SH-SY5Y (cell line): ENCODE results near the gene APOH.

Experiments used
- GATA2 ChIP-seq: IDR thresholded peaks from 2 replicates; pipeline ENCODE4 v1.6.1; 2011; ENCODE audit warnings: mild to moderate bottlenecking, low read depth, low read length
- GATA3 ChIP-seq: IDR thresholded peaks from 2 replicates; pipeline ENCODE4 v1.6.1; 2011; ENCODE audit warnings: low read depth, mild to moderate bottlenecking, low read length, moderate library complexity

Gene APOH

DNA sequence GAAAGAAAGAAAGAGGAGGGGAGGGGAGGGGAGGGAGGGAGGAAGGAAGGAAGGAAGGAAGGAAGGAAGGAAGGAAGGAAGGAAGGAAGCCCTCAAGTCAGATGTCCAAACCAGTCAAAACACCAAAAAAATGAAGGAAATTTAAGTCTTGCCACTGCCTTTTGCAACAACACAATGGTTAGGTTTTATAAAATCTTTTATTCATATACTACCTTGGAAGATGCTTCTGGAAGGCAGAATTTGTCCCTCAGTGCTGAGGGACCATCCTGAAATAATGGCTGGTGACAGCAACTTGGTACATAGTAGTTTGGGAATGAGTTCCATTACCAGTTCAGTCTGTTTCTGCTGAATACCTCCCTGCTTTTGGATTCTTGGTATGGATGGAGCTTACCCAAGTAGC, 7.9 kb downstream of the APOH start:
- no peak for TF ChIP-seq GATA2

DNA sequence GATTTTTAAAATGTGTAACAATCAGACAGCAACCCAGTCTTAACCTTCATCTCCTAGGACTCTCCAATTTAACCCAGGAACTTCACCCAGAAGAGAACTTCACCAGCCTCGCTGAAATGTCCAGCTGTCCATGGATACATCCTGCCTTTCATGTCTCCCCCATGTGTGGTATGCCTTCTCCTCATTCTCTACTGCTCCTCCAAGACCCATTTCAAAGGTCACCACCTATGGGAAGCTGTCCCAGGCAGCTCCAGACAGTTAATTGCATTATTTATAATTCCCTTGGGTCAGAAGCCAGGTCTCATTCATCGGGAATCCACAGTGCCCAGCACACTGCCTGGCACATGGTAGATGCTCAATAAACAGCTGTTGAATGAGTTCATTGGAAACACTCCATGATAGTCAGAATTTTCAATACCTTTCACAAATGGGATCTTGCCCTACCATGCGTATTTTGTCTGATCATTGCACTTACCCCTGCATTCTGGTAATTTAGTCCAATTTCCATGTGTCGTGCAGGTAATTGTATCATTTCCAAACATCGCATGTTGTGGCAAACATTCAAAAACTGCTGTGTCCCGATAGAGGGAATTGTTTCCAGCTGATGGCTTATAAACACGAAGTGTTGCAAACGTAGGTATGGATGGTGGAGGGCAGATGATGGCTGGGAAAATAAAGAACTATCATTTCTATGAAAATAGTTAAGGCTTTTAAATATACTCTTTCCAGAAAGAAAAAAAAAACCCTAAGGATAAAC, 9.0 kb downstream of the APOH start:
- TF ChIP-seq GATA3 = no peak
- TF ChIP-seq GATA2 = no peak

DNA sequence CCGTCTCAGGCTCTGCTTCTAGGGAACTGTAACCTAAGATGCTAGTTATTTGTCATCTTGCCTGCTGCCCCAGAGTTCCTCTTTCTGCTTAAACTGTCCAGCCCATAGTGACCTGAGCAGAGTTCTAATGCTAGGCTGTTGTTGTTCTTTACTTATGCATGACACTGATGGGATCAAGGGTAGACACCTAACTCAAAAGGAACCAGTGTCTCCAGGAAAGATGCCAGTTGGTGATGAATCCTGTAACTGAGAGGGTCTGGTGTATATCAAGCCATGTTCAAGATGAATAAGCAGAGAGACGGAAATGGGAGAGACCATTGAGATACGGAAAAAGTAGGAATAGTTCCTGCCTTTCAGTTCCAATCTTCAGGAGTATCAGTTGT, 13.7 kb downstream of the APOH start:
- no peak for TF ChIP-seq GATA2
- TF ChIP-seq GATA3 = no peak

DNA sequence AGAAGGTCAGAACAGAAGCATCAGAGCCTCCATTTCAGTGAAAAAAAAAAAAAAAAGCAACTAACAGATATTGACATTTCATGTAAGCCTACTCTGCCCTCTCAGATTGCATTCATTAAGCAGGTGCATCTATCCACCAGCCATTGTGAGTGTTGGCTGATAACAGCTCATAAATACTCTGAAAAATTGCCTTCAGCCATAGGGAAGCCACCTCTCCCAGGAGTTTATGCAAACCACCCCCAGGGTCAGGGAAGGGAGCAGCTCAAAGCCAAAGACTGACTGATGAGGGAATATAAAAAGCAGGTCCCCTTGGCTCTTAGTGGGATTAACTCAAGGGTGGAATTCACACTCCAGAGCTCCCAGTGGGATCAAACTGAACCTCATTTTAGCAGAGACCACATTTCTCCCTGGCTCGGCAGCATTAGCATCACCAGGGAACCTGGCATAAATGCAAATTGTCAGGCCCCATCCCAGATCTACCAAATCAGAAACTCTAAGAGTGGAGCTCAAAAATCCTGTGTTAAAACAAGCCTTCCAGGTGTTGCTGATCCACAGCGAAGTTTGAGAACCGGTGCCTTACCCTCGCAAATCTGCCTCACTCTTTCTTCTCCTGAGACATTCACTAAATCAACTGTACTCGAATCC, 14.2 kb downstream of the APOH start:
- TF ChIP-seq GATA3 (no peak), GATA2 (no peak)

GRCh38 chr17:66211047-66211810, 18.0 kb downstream of the APOH start:
- TF ChIP-seq GATA3 (no peak), GATA2 (no peak)

GRCh38 chr17:66210208-66210574, 19.0 kb downstream of the APOH start:
- TF ChIP-seq GATA2 = no peak
- TF ChIP-seq GATA3 = no peak

DNA sequence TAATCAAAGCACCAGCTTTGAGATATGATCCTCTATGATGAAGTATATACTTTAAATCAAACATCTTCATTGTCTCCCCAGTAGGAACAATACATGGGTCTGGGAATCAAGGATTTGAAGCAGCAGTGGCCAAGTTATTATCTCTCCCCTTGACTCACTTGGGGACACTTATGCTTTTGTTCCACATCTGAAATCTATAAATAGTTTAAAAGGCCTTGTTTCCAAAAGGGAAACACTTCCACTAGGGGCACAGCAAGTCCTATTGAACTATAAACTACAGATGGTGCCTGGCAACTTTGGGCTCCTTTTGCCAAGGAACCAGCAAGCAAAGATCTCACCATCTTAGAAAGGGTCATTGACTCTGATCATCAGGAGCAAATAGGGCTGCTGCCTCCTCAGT, 21.3 kb downstream of the APOH start:
- TF ChIP-seq GATA3 (no peak), GATA2 (no peak)

GRCh38 chr17:66203274-66204015, 25.8 kb downstream of the APOH start:
- TF ChIP-seq GATA3 (no peak), GATA2 (no peak)

GRCh38 chr17:66200685-66201092, 28.5 kb downstream of the APOH start:
- TF ChIP-seq GATA2 (no peak), GATA3 (no peak)

GRCh38 chr17:66198242-66198641, 31.0 kb downstream of the APOH start:
- TF ChIP-seq GATA2 = no peak
- no peak for TF ChIP-seq GATA3

- no peak for TF ChIP-seq GATA2
- no peak for TF ChIP-seq GATA3
Observed at GRCh38 chr17:66192378-66192687, 36.9 kb downstream of the APOH start.

DNA sequence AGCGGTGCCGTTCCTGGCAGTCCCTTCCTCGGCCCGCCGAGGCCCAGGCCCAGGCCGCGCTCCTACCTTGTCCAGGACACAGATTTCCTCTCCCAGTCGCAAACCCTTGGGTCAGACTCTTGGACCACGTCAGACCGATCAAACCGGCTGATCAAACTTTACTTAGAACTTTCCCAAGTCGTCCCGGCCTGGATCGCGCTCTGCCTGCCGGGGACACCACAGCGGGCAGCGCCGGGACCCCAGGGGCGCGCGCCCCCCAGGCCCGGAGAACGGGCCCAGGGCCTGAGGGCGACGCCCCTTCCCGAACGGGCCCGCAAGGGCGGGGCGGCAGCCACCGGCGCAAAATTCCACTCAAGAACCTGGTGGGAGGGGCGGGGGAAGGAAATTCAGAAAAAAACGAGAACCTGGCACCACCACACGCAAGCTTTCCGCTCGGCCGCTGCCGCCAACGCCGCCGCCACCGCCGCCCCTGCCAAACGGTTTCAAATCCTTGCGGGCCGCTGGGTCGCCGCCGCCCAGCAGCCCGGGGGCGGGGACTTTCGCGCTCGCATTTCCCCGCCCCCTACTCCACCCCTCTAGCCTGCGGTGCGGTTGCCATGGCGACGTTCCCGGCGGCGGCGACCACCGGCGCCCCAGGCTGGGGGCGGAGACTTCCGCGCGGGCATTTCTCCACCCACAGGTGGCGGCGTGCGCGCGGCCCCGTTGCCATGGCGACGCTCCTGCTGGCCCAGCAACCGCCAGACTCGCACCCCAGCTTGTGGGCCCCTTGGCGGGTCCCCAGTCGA, 37.4 kb downstream of the APOH start, which contains the start of gene CEP112:
CEP112 (minus strand) TSS at position 541 of the 785 bp plus-strand sequence.
- TF ChIP-seq GATA2 (no peak), GATA3 (no peak)

- TF ChIP-seq GATA3 (no peak), GATA2 (no peak)
Observed at GRCh38 chr17:66190738-66191592, 38.2 kb downstream of the APOH start.

DNA sequence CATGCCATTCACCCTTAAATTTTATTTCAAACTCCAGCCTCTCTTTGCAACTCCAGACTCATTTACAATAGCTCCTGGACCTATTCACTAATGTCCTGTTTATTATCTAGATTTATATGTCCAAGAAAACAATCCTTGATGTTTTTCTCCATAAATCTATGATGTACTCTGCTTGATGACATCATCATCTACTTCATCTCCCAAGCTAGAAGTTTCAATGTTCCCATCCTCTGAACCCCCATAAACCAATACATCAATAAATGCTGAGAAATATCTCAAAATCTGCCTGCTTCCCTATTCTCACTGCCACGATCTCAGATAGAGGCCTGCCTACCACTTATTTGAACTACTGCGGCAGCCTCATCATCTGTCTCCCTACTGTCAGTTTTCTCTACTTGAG, 41.5 kb downstream of the APOH start:
- TF ChIP-seq GATA2 (no peak), GATA3 (no peak)
